Cardiac muscle cell (in vitro differentiated cells and primary cell): ENCODE data around the gene ZNF747. TPM values are rescaled to one million over a fixed set of nuclear protein-coding genes. Genes with fewer than 3 reads are reported as not detected.

Source experiments
- DNase-seq, 2 donors: peaks; one replicate each; pipeline versions ENCODE4 v3.0.0 to v3.0.0-alpha.2; 2010 to 2017; ENCODE audit warnings: low read depth in 1 of 2, low spot score in 1 of 2
- H3K27ac ChIP-seq: fragments of 200-600 bp; sonication (generic); 2 replicates; pipeline ENCODE4 v1.5.1; 2016
- H3K27me3 ChIP-seq: fragments of 200-600 bp; sonication (generic); 2 replicates; pipeline ENCODE4 v1.6.0; 2016; ENCODE audit warnings: control low read depth
- H3K36me3 ChIP-seq: fragments of 200-600 bp; sonication (generic); 2 replicates; pipeline ENCODE4 v1.5.1; 2016; ENCODE audit warnings: control low read depth
- H3K4me1 ChIP-seq: fragments of 200-600 bp; sonication (generic); 2 replicates; pipeline ENCODE4 v1.8.1; 2017; ENCODE audit warnings: low read depth, mild to moderate bottlenecking, mixed run types
- H3K4me3 ChIP-seq: fragments of 200-600 bp; sonication (generic); 2 replicates; pipeline ENCODE4 v1.5.1; 2016; ENCODE audit warnings: mild to moderate bottlenecking
- H3K9me3 ChIP-seq: fragments of 200-600 bp; sonication (generic); 2 replicates; pipeline ENCODE4 v1.5.1; 2017; ENCODE audit warnings: low read depth, mild to moderate bottlenecking, control low read depth
- polyA plus RNA-seq: library from polyadenylated mRNA; unstranded; fragments of >200 nt; fragmentation: Nextera tagmentation; extraction: Ambion mirVana; gene quantifications from 2 replicates; pipeline ENCODE4 v1.2.1, GENCODE V29; 2016
- total RNA-seq: library from RNA; depleted of rRNA; stranded (reverse); fragments of >200 nt; gene quantifications from 2 replicates; pipeline ENCODE4 v1.2.3, GENCODE V29; 2016
- TF ChIP-seq, protein P1 (sequence below): IDR thresholded peaks from 2 replicates; pipeline ENCODE4 v1.5.1; 2012; ENCODE audit warnings: low read depth, mild to moderate bottlenecking, low read length

Gene ZNF747
- total and polyA plus RNA-seq, 2 experiments from 2014 or later, result 12.7 to 17.7 TPM

DNA sequence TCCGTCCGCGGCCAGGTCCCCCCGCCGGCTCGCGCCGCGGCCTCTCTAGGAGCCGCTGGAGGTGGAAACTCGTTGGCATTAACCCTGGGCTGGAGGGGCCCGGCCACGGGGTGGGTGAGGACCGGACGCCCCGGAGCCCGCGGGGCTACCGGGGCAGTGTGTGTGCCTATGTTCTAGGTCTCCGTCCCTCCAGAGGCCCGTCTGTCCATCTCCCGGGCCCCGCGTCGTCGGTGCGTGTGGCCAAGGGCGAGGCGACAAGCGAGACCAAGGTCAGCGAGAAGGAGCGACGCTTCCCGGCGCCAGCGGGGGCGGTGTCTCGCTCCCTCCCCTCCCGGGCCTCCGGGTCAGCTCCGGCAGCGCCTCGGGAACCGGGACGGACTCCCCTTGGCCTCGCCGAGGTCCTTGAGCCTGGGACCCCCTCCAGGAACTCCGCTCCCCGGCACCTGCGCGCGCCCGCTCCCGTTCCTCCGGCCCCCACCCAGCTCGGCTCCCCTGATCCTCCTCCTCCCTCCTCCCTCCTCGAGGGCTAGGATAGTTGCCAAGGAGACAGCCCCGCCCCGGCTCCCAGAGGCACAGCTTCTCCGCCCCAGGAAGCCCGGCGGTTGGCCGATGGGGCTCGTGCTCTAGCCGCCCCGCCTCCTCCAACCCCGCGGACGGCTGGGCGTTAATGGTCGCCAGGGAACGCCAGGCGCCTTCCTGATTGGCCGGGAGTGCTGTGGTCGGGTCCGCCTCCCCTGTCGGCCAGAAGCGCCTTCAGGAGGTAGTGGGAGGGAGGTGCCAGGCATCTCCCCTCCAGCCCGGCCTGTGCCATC, 7.6 kb downstream of the ZNF747 start:
- TF ChIP-seq, protein P1, sequence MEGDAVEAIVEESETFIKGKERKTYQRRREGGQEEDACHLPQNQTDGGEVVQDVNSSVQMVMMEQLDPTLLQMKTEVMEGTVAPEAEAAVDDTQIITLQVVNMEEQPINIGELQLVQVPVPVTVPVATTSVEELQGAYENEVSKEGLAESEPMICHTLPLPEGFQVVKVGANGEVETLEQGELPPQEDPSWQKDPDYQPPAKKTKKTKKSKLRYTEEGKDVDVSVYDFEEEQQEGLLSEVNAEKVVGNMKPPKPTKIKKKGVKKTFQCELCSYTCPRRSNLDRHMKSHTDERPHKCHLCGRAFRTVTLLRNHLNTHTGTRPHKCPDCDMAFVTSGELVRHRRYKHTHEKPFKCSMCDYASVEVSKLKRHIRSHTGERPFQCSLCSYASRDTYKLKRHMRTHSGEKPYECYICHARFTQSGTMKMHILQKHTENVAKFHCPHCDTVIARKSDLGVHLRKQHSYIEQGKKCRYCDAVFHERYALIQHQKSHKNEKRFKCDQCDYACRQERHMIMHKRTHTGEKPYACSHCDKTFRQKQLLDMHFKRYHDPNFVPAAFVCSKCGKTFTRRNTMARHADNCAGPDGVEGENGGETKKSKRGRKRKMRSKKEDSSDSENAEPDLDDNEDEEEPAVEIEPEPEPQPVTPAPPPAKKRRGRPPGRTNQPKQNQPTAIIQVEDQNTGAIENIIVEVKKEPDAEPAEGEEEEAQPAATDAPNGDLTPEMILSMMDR, result peak; percentile 36
- H3K4me1 ChIP-seq, result peaks cover 5% of the 10 kb centered on the region

DNA sequence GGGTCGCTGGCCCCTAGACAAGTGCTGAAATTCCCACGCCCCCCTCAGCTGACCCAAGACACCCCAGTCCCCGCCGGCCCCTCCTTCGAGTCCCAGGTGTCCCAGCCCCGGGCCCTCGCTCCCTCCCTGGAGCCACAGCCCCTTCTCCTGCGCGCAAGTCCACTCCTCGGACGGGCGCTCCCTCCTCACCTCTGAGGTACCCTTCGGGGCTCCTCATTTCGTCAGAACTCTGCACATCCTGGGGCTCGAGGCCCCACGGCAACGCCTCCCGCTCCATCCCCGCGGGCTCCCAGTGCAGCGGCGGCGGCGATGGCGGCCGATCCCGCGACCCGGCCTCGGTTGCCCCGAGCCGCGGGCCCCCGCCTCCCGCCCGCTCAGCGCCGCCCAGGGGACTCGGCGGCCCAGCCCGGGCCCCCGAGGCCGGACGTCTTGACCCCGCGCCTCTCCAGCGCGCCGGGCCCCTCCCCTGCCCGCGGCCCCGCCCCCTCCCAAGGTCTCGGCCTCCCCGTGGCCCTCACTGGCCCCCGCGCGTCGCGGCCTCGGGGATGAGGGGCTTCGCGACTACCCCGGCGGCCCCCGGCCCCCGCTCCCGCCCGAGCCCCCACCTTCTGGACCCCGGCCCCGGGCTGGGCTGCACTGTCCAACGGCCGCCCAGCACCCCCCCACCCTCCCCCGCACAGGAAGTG, 8.4 kb downstream of the ZNF747 start, which contains the start of gene ZNF768:
TSS of gene ZNF768 (minus strand) at position 430 of the 686 bp plus-strand sequence. CDS start at position 277, 153 bp downstream.
- peak within 1 kb of the TSS; percentile 92 for H3K27ac ChIP-seq
- no peaks in the 10 kb centered on the region for H3K27me3 ChIP-seq
- H3K9me3 ChIP-seq, result no peaks in the 10 kb centered on the region
- peak in 1 of 2 donors; percentile 87 for DNase-seq
- H3K4me1 ChIP-seq, result peaks cover 5% of the 10 kb centered on the region
- TF ChIP-seq, protein P1, result no peak
- H3K4me3 ChIP-seq, result peak within 1 kb of the TSS; percentile 43
- H3K36me3 ChIP-seq, result peaks cover 4% of the 10 kb centered on the region

More for the DNA sequence above, 7.6 kb downstream of the ZNF747 start:
- H3K4me3 ChIP-seq, result peak overlapping the region; percentile 43
- H3K27ac ChIP-seq, result peak overlapping the region; percentile 92
- no peaks in the 10 kb centered on the region for H3K9me3 ChIP-seq
- peaks cover 4% of the 10 kb centered on the region for H3K36me3 ChIP-seq
- no peaks in the 10 kb centered on the region for H3K27me3 ChIP-seq
- peak; percentile 99 for DNase-seq

DNA sequence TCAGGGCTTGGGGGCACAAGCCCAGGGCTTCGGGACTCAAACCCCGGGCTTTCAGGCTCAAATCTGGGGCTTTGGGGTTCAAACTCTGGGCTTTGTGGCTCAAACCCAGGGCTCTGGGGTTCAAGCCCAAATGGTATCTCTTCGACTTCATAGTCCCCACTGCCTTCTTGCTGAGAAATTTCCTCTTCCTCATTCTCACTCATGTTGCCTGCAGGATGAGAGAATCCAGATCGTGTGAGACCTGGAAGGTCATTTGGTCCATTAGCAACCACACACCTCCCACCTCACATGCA, 8.9 kb downstream of the ZNF747 start:
- H3K4me3 ChIP-seq, result peak overlapping the region; percentile 43
- TF ChIP-seq, protein P1, result no peak
- no peak for DNase-seq
- no peaks in the 10 kb centered on the region for H3K27me3 ChIP-seq
- peaks cover 4% of the 10 kb centered on the region for H3K36me3 ChIP-seq
- peaks cover 5% of the 10 kb centered on the region for H3K4me1 ChIP-seq
- no peaks in the 10 kb centered on the region for H3K9me3 ChIP-seq
- peak overlapping the region; percentile 92 for H3K27ac ChIP-seq

DNA sequence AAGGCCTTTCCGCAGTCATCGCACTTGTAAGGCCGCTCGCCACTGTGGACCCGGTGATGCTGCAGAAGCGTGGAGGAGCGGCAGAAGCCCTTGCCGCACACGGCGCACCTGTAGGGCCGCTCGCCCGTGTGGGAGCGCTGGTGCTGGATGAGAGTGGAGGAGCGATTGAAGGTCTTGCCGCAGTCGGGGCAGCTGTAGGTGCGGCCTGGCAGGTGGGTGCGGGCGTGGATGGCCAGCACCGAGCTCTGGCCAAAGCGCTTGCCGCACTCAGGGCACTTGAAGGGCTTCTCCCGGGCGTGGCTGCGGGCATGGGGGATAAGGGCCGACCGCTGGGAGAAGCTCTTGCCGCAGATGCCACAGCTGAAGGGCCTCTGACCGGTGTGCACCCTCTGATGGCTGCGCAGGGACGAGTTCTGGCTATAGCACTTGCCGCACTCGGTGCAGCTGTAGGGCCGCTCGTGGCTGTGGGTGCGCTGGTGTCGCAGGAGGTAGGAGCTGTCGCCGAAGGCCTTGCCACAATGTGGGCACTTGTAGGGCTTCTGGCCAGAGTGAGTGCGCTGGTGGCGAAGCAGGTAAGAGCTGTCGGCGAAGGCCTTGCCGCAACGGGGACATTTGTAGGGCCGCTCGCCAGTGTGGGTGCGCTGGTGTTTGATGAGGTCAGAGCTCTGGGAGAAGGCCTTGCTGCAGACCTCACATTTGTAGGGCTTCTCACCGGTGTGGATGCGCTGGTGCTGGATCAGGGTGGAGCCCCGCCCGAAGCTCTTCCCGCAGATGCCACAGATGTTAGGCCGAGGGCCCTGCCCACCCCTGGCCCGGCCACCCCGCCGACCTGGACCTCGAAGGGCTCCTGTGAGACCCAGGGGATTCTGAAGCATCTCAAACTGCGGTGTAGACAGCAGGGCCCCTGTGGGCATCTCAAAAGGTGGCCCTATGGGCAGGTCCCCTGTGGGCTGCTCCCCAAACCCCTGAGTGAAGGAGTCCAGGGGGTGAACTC, 9.8 kb downstream of the ZNF747 start:
- Histone ChIP-seq H3K9me3 (no peaks in the 10 kb centered on the region), H3K4me1 (peaks cover 5% of the 10 kb centered on the region), H3K4me3 (no peak overlapping the region), H3K36me3 (peaks cover 4% of the 10 kb centered on the region), H3K27ac (no peak overlapping the region), H3K27me3 (no peaks in the 10 kb centered on the region)
- no peak for DNase-seq
- TF ChIP-seq, protein P1, result no peak
